ENCODE measurements around the gene NXPE4.

- TF ChIP-seq POLR2A (IDR thresholded peaks at IDR 0.05; ENCODE audit: low read length) (no peak), GATA1 (IDR thresholded peaks at IDR 0.05; ENCODE audit: low read depth, low read length) (no peak)
Measured at GRCh38 chr11:114553642-114554041, 41.9 kb downstream of the NXPE4 start.

Data from erythroblast (primary cell).